Measurements from ENCODE around the gene IGSF22. TPM values are rescaled to one million over a fixed set of nuclear protein-coding genes. Genes with fewer than 3 reads are reported as not detected.

Gene IGSF22
- total RNA-seq, 2 experiments from 2014 or later: 4.0 to 5.0 TPM

GRCh38 chr11:18671246-18671645, 54.7 kb downstream of the IGSF22 start:
- Mint-ChIP-seq H3K9me3 (no peaks in the 10 kb centered on the region), H3K36me3 (ENCODE audit: low read depth) (no peaks in the 10 kb centered on the region), H3K27ac (peak overlapping the region; percentile 52), H3K4me3 (no peak overlapping the region), H3K4me1 (ENCODE audit: low read depth) (peaks cover 44% of the 10 kb centered on the region), H3K27me3 (no peaks in the 10 kb centered on the region)
- no peak for TF ChIP-seq CTCF (IDR thresholded peaks at IDR 0.05)
- DNase-seq: peak in 1 of 14 experiments; percentile 23
- ChIA-PET POLR2A (no interaction called here), CTCF (no interaction called here)
- Histone ChIP-seq H3K27me3 (ENCODE audit: control insufficient read depth in 1 of 2, insufficient read depth in 2 of 2, low read length in 2 of 2) (no peaks in the 10 kb centered on the region), H3K4me3 (ENCODE audit: low read length) (no peak overlapping the region), H3K9me3 (ENCODE audit: control insufficient read depth in 1 of 2, insufficient read depth in 1 of 2, low read length in 2 of 2) (no peaks in the 10 kb centered on the region), H3K36me3 (ENCODE audit: insufficient read depth, low read length) (no peaks in the 10 kb centered on the region), H3K27ac (ENCODE audit: low read depth in 1 of 2, low read length in 2 of 2) (no peak overlapping the region), H3K4me1 (ENCODE audit: insufficient read depth, low read length) (peaks cover 27% of the 10 kb centered on the region)
- intact Hi-C loops (cut with DNase I, micrococcal nuclease): loop anchor here (2.0 to 5.0 kb wide), 3 partner anchors 36 to 39 kb away; partner anchors contain the start of gene SPTY2D1 (in 2 of the 2)
- ATAC-seq (ENCODE audit: poor library complexity): no peak

- ChIA-PET POLR2A (no interaction called here), CTCF (interaction anchor here (0.5 kb wide), 1 partner anchor 29 kb away, joined by 3 read pairs; no protein-coding TSS in a partner anchor)
- Histone ChIP-seq H3K4me3 (ENCODE audit: low read length) (no peak overlapping the region), H3K27me3 (ENCODE audit: control insufficient read depth in 1 of 2, insufficient read depth in 2 of 2, low read length in 2 of 2) (no peaks in the 10 kb centered on the region), H3K9me3 (ENCODE audit: control insufficient read depth in 1 of 2, insufficient read depth in 1 of 2, low read length in 2 of 2) (no peaks in the 10 kb centered on the region), H3K27ac (ENCODE audit: low read depth in 1 of 2, low read length in 2 of 2) (no peak overlapping the region), H3K4me1 (ENCODE audit: insufficient read depth, low read length) (peaks cover 32% of the 10 kb centered on the region), H3K36me3 (ENCODE audit: insufficient read depth, low read length) (no peaks in the 10 kb centered on the region)
- TF ChIP-seq CTCF (IDR thresholded peaks at IDR 0.05): no peak
- no peaks in the 10 kb centered on the region for H3K27me3 Mint-ChIP-seq
- ATAC-seq (ENCODE audit: poor library complexity) (no peak), DNase-seq (no peak)
- H3K4me3 Mint-ChIP-seq: no peak overlapping the region
- no peaks in the 10 kb centered on the region for H3K9me3 Mint-ChIP-seq
- H3K36me3 Mint-ChIP-seq (ENCODE audit: low read depth): no peaks in the 10 kb centered on the region
- intact Hi-C loops (cut with DNase I, micrococcal nuclease): loop anchor here (2.0 to 5.0 kb wide), 4 partner anchors 35 to 53 kb away; partner anchors contain the start of gene SPTY2D1 (in 2 of the 2)
- H3K27ac Mint-ChIP-seq: peak overlapping the region; percentile 40
- peaks cover 57% of the 10 kb centered on the region for H3K4me1 Mint-ChIP-seq (ENCODE audit: low read depth)
These were observed 56.3 kb downstream of the IGSF22 start for GRCh38 chr11:18669711-18670110.

- ChIA-PET CTCF (interaction anchor here (0.5 kb wide), 1 partner anchor 29 kb away, joined by 3 read pairs; no protein-coding TSS in a partner anchor), POLR2A (no interaction called here)
- ATAC-seq (ENCODE audit: poor library complexity): no peak
- Mint-ChIP-seq H3K9me3 (no peaks in the 10 kb centered on the region), H3K36me3 (ENCODE audit: low read depth) (no peaks in the 10 kb centered on the region), H3K4me3 (no peak overlapping the region), H3K27me3 (no peaks in the 10 kb centered on the region), H3K4me1 (ENCODE audit: low read depth) (peaks cover 57% of the 10 kb centered on the region), H3K27ac (peak overlapping the region; percentile 40)
- intact Hi-C loops (cut with DNase I, micrococcal nuclease): loop anchor here in 1 of 2 experiments (5.0 kb wide), 1 partner anchor 53 kb away; no protein-coding TSS in a partner anchor
- peak in 4 of 14 experiments; percentile 10 to 43 (median 28) for DNase-seq
- TF ChIP-seq CTCF (IDR thresholded peaks at IDR 0.05): no peak
- Histone ChIP-seq H3K27ac (ENCODE audit: low read depth in 1 of 2, low read length in 2 of 2) (no peak overlapping the region), H3K4me1 (ENCODE audit: insufficient read depth, low read length) (peaks cover 32% of the 10 kb centered on the region), H3K4me3 (ENCODE audit: low read length) (no peak overlapping the region), H3K27me3 (ENCODE audit: control insufficient read depth in 1 of 2, insufficient read depth in 2 of 2, low read length in 2 of 2) (no peaks in the 10 kb centered on the region), H3K36me3 (ENCODE audit: insufficient read depth, low read length) (no peaks in the 10 kb centered on the region), H3K9me3 (ENCODE audit: control insufficient read depth in 1 of 2, insufficient read depth in 1 of 2, low read length in 2 of 2) (no peaks in the 10 kb centered on the region)
These were observed 56.8 kb downstream of the IGSF22 start for GRCh38 chr11:18669219-18669596.
